Endothelial cell of umbilical vein (primary cell): ENCODE results near the gene HPS6. TPM values are rescaled to one million over a fixed set of nuclear protein-coding genes. Genes with fewer than 3 reads are reported as not detected.

ENCODE experiments used
- BruUV-seq: library from RNA; stranded (reverse); fragments of 400-500 nt; replicated peaks from 2 replicates; lab custom pipeline; 2021; lab: Mats Ljungman, UMichigan
- CTCF ChIA-PET: fragments of 300-600, 350-600 bp; sonication (Branson Sonifier 250); formaldehyde crosslinking; loops from one replicate; lab custom pipeline; 2021; ENCODE audit warnings: antibody characterized with exemption, inconsistent platforms; lab: Charles Lee
- POLR2A ChIA-PET: fragments of 300-600, 350-600 bp; sonication (Branson Sonifier 250); formaldehyde crosslinking; loops from one replicate; lab custom pipeline; 2021; ENCODE audit warnings: antibody characterized with exemption, inconsistent platforms; lab: Charles Lee
- DNase-seq: peaks from one replicate; pipeline ENCODE4 v3.0.0-alpha.2; 2011; ENCODE audit warnings: low read depth, low spot score
- FAIRE-seq: peaks from 2 replicates; lab custom pipeline; 2011; peaks lifted over from hg19 to GRCh38; lab: Jason Lieb, UNC
- H2AFZ ChIP-seq: 2 replicates; pipeline ENCODE4 v1.6.0; 2012; ENCODE audit warnings: low read depth, low read length, control low read depth, inconsistent platforms
- H3K27ac ChIP-seq: 2 replicates; pipeline ENCODE4 v1.5.1; 2011; ENCODE audit warnings: low read depth, mild to moderate bottlenecking, control low read depth, low read length, moderate library complexity; ENCODE audit not compliant: insufficient read depth
- H3K27me3 ChIP-seq, 2 experiments: 2 replicates each; pipeline versions ENCODE4 v1.6.0 to v1.6.1; 2011; ENCODE audit warnings: low read length in 2 of 2, mixed read lengths in 1 of 2; ENCODE audit not compliant: control insufficient read depth in 2 of 2, insufficient read depth in 2 of 2
- H3K36me3 ChIP-seq, 2 experiments: 2 replicates in 1 of 2; 3 replicates in 1 of 2; pipeline ENCODE4 v1.5.1; 2011; ENCODE audit warnings: low read length in 2 of 2, mild to moderate bottlenecking in 1 of 2, moderate library complexity in 1 of 2; ENCODE audit not compliant: control insufficient read depth in 2 of 2, insufficient read depth in 2 of 2; ENCODE audit errors: extremely low read depth in 1 of 2
- H3K4me1 ChIP-seq: 3 replicates; pipeline ENCODE4 v1.5.1; 2011; ENCODE audit warnings: mild to moderate bottlenecking, low read length; ENCODE audit not compliant: control insufficient read depth, insufficient read depth; ENCODE audit errors: extremely low read depth
- H3K4me2 ChIP-seq: 2 replicates; pipeline ENCODE4 v1.6.1; 2011; ENCODE audit warnings: low read length, control low read depth, mixed read lengths; ENCODE audit not compliant: insufficient read depth
- H3K4me3 ChIP-seq, 3 experiments: fragments of 200-600 bp in 1 of 3; sonication (generic), shearing (Covaris generic) in 1 of 3; replicated peaks in 1 of 3; 2 replicates each; pipeline ENCODE4 v1.5.1; 2011 to 2016; ENCODE audit warnings: control low read depth in 3 of 3, low read length in 3 of 3, mild to moderate bottlenecking in 2 of 3, inconsistent platforms in 1 of 3, low read depth in 1 of 3, moderate library complexity in 1 of 3; ENCODE audit not compliant: insufficient read depth in 1 of 3
- H3K79me2 ChIP-seq: 2 replicates; pipeline ENCODE4 v1.6.0; 2012; ENCODE audit warnings: low read length, inconsistent platforms; ENCODE audit not compliant: control insufficient read depth, insufficient read depth
- H3K9ac ChIP-seq: replicated peaks from 2 replicates; pipeline ENCODE3; 2011; ENCODE audit warnings: low read length, control low read depth; ENCODE audit not compliant: insufficient read depth; ENCODE audit errors: extremely low read depth
- H3K9me1 ChIP-seq: replicated peaks from 3 replicates; pipeline ENCODE4 v1.6.0; 2011; ENCODE audit warnings: mild to moderate bottlenecking, low read length; ENCODE audit not compliant: control insufficient read depth, insufficient read depth; ENCODE audit errors: extremely low read depth
- H3K9me3 ChIP-seq: replicated peaks from 2 replicates; pipeline ENCODE4 v1.5.1; 2012; ENCODE audit warnings: low read length, inconsistent platforms; ENCODE audit not compliant: control insufficient read depth, insufficient read depth
- H4K20me1 ChIP-seq: replicated peaks from 2 replicates; pipeline ENCODE3; 2011; ENCODE audit warnings: mild to moderate bottlenecking, low read length; ENCODE audit not compliant: control insufficient read depth, insufficient read depth; ENCODE audit errors: extremely low read depth
- EZH2 ChIP-seq: IDR thresholded peaks from 2 replicates; pipeline ENCODE4 v1.6.1; 2012; ENCODE audit warnings: borderline replicate concordance, low read depth, mild to moderate bottlenecking, moderate library complexity, low read length, inconsistent platforms; ENCODE audit not compliant: severe bottlenecking
- FOS ChIP-seq: IDR thresholded peaks from 2 replicates; pipeline ENCODE4 v1.6.1; 2011; ENCODE audit warnings: mild to moderate bottlenecking, low read length, moderate library complexity, borderline replicate concordance; ENCODE audit not compliant: insufficient read depth
- GATA2 ChIP-seq: IDR thresholded peaks from 2 replicates; pipeline ENCODE4 v1.7.0; 2011; ENCODE audit warnings: low read depth, mild to moderate bottlenecking, moderate library complexity, mixed read lengths, low read length; ENCODE audit not compliant: insufficient read length, insufficient read depth
- JUN ChIP-seq: IDR thresholded peaks from 2 replicates; pipeline ENCODE4 v1.6.1; 2011; ENCODE audit warnings: borderline replicate concordance, low read depth; ENCODE audit not compliant: insufficient read length, insufficient read depth
- MYC ChIP-seq: IDR thresholded peaks from one replicate; pipeline ENCODE4 v1.6.1; 2011; ENCODE audit warnings: mild to moderate bottlenecking, low read depth, low read length
- POLR2A ChIP-seq: IDR thresholded peaks from 2 replicates; pipeline ENCODE4 v1.6.1; 2012; ENCODE audit warnings: low read depth, mild to moderate bottlenecking, control low read depth, low read length
- POLR2AphosphoS5 ChIP-seq: IDR thresholded peaks from 2 replicates; pipeline ENCODE4 v1.6.1; 2012; ENCODE audit warnings: low read depth, mild to moderate bottlenecking, control low read depth, low read length, moderate library complexity; ENCODE audit not compliant: insufficient read depth
- dilution Hi-C: fragments of 300-500 bp; cut with MboI; formaldehyde crosslinking; loops from one replicate; pipeline ENCODE4 v1.15.0; 2019; ENCODE audit warnings: low sequenced_read_pairs; ENCODE audit not compliant: extremely low pct_ligation_motif_present
- intact Hi-C: fragments of 100-400 bp; cut with micrococcal nuclease; formaldehyde crosslinking; loops from one replicate; pipeline ENCODE4 v1.10.0; 2022
- polyA plus RNA-seq, 4 experiments: library from polyadenylated mRNA; depleted of rRNA in 3 of 4; stranded (reverse) in 3 of 4; unstranded in 1 of 4; fragments of >200 nt; gene quantifications; 2 replicates each; pipeline versions ENCODE4 v1.2.1 to v1.2.3, GENCODE V29; 2011 to 2012; ENCODE audit warnings: missing spikeins in 1 of 4
- total RNA-seq: library from RNA; stranded (reverse); gene quantifications from 2 replicates; pipeline ENCODE4 v1.2.3, GENCODE V29; 2021
- TF ChIP-seq, protein P1 (sequence below), 2 donors: IDR thresholded peaks; 1 replicate in 1 of 2; 2 replicates in 1 of 2; pipeline ENCODE4 v1.5.1; 2011; ENCODE audit warnings: low read length in 2 of 2, mild to moderate bottlenecking in 2 of 2, moderate library complexity in 2 of 2, control low read depth in 1 of 2, inconsistent platforms in 1 of 2, low read depth in 1 of 2; ENCODE audit not compliant: insufficient read depth in 1 of 2; ENCODE audit errors: extremely low read depth in 1 of 2
- TF ChIP-seq, protein P2 (sequence below): IDR thresholded peaks from 2 replicates; pipeline ENCODE4 v1.6.1; 2011; ENCODE audit not compliant: insufficient read depth, insufficient read length

The HPS6 gene
- total and polyA plus RNA-seq, 2 donors (not counting 3 experiments of a cell fraction or from before 2014, with no cell fraction given), result 9.3 to 18.5 TPM

DNA sequence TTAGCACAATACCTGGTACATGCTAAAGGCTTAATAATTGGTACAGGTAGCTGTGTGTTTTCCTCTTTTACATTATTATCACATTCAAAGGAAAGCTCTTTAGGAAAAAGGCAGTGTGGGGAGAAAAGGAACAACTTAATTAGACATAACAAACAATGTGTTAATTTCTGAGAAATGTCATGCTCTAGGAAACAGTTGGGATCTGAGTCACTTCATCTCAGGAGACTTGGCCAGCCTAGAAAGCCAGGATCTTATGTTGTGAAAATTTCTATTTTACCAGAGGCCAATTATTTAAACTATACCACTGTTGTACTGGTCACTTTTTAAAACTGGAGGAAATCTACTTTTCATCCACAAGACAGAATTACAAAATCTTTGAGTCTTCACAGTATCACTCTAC is 48.7 kb upstream of the HPS6 start:
- dilution Hi-C loops, result no loop called here
- no peaks in the 10 kb centered on the region for H3K79me2 ChIP-seq
- no peaks in the 10 kb centered on the region for H3K9me3 ChIP-seq
- H3K36me3 ChIP-seq, result peaks cover 0 to 2% of the 10 kb centered on the region in 2 experiments
- H3K4me3 ChIP-seq, result no peak overlapping the region
- H3K9ac ChIP-seq, result no peak overlapping the region
- H4K20me1 ChIP-seq, result no peaks in the 10 kb centered on the region
- peaks cover 11% of the 10 kb centered on the region for H3K4me1 ChIP-seq
- BruUV-seq, result no TSS peak
- DNase-seq (peak; percentile 59), FAIRE-seq (peak; percentile 78)
- no peak overlapping the region for H2AFZ ChIP-seq
- TF ChIP-seq FOS (peak; percentile 28), POLR2AphosphoS5 (no peak), EZH2 (no peak)
- no peaks in the 10 kb centered on the region for H3K9me1 ChIP-seq
- H3K27me3 ChIP-seq, result no peaks in the 10 kb centered on the region
- intact Hi-C loops, result no loop called here
- H3K27ac ChIP-seq, result no peak overlapping the region
- no peak overlapping the region for H3K4me2 ChIP-seq
- POLR2A ChIA-PET, result no interaction called here
- CTCF ChIA-PET, result interaction anchor here (0.6 to 3.5 kb wide), 6 partner anchors 35 to 181 kb away, joined by 3 to 28 read pairs (median 4); no protein-coding TSS in a partner anchor

DNA sequence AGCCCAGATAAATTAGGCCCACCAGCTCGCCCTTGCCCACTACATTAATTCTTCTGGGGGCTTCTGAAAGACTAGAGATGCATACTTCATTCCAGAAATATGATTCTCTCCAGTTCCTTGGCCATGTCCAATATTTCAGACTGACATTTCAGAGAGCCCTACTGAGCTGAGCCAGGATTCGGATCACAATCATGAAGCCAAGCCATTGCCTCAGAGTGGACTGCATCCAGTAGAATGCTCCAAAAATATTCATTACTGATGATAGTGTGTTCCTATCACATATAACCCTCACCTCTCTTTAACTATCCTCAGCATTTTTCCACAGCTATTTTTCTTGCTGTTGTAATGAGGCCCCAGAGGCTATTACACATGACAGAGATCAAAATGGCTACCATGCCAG is 47.9 kb upstream of the HPS6 start:
- dilution Hi-C loops, result no loop called here
- TF ChIP-seq GATA2 (no peak), FOS (no peak), EZH2 (no peak), POLR2AphosphoS5 (no peak), MYC (no peak), JUN (no peak), POLR2A (no peak)
- TF ChIP-seq, protein P1, sequence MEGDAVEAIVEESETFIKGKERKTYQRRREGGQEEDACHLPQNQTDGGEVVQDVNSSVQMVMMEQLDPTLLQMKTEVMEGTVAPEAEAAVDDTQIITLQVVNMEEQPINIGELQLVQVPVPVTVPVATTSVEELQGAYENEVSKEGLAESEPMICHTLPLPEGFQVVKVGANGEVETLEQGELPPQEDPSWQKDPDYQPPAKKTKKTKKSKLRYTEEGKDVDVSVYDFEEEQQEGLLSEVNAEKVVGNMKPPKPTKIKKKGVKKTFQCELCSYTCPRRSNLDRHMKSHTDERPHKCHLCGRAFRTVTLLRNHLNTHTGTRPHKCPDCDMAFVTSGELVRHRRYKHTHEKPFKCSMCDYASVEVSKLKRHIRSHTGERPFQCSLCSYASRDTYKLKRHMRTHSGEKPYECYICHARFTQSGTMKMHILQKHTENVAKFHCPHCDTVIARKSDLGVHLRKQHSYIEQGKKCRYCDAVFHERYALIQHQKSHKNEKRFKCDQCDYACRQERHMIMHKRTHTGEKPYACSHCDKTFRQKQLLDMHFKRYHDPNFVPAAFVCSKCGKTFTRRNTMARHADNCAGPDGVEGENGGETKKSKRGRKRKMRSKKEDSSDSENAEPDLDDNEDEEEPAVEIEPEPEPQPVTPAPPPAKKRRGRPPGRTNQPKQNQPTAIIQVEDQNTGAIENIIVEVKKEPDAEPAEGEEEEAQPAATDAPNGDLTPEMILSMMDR (IDR thresholded peaks at IDR 0.05; ENCODE audit: extremely low read depth in 1 of 2, insufficient read depth in 1 of 2, low read depth in 1 of 2, low read length in 2 of 2), result no peak
- TF ChIP-seq, protein P2, sequence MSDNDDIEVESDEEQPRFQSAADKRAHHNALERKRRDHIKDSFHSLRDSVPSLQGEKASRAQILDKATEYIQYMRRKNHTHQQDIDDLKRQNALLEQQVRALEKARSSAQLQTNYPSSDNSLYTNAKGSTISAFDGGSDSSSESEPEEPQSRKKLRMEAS, result no peak
- DNase-seq (no peak), FAIRE-seq (no peak)
- no peaks in the 10 kb centered on the region for H3K9me3 ChIP-seq
- H3K36me3 ChIP-seq, result peaks cover 0 to 2% of the 10 kb centered on the region in 2 experiments
- H3K79me2 ChIP-seq, result no peaks in the 10 kb centered on the region
- no peak overlapping the region for H3K4me3 ChIP-seq
- H3K4me2 ChIP-seq, result no peak overlapping the region
- no peaks in the 10 kb centered on the region for H3K9me1 ChIP-seq
- ChIA-PET POLR2A (no interaction called here), CTCF (interaction anchor here (1.0 to 1.4 kb wide), 3 partner anchors 120 to 177 kb away, joined by 3 to 10 read pairs (median 7); no protein-coding TSS in a partner anchor)
- intact Hi-C loops, result no loop called here
- BruUV-seq, result no TSS peak
- no peaks in the 10 kb centered on the region for H4K20me1 ChIP-seq
- no peak overlapping the region for H3K27ac ChIP-seq
- H3K27me3 ChIP-seq, result no peaks in the 10 kb centered on the region
- H2AFZ ChIP-seq, result no peak overlapping the region
- no peak overlapping the region for H3K9ac ChIP-seq
- peaks cover 11% of the 10 kb centered on the region for H3K4me1 ChIP-seq
